ENCODE measurements around the gene ADGRV1.
"Not testable (repeated sequence)": the region's sequence is repeated elsewhere in the genome, so short reads cannot be mapped to it uniquely, and the experiment has no call there.

ADGRV1 gene

GRCh38 chr5:91049112-91049511 is 490.5 kb downstream of the ADGRV1 start:
- in situ Hi-C loops (cut with HindIII; ENCODE audit: low sequenced_read_pairs): no loop called here

DNA sequence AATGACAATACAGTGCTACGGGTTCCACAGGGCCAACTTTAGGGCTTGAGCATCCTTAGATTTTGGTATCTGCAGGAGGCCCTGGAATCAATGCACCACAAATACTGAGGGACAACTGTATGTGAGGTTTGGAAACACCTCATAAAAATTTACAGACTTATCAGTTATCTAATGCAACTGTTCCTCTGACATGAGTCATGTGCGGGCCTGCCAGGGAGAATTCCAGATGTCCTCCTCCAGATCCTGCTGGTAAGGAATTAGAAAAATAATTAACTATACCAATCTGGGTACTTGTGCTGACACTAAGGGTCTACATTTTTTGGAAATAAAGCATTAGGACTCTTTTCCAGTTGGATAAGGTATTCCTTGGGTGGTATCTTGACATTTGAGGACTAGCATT is 491.2 kb downstream of the ADGRV1 start:
- in situ Hi-C loops (cut with HindIII; ENCODE audit: low sequenced_read_pairs): no loop called here

- in situ Hi-C loops (cut with HindIII; ENCODE audit: low sequenced_read_pairs): not testable (repeated sequence)
Observed at GRCh38 chr5:91052411-91052810, 493.8 kb downstream of the ADGRV1 start.

- in situ Hi-C loops (cut with HindIII; ENCODE audit: low sequenced_read_pairs): no loop called here
Observed at GRCh38 chr5:91052977-91053740, 494.6 kb downstream of the ADGRV1 start.

DNA sequence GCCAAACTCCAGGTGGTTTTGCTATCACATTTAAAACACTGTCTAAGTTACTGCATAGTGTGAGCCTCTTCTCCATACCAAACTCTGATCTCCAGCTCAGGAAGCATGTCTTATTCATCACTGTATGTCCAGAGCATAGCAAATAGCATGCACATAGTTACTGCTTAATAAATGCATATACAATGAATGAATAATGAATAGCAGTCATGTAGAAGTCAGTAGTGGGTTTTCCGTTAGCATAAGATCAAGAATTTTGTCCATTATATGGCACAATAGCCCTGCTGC is 495.1 kb downstream of the ADGRV1 start:
- in situ Hi-C loops (cut with HindIII; ENCODE audit: low sequenced_read_pairs): no loop called here

GRCh38 chr5:91058155-91058554 is 499.6 kb downstream of the ADGRV1 start:
- in situ Hi-C loops (cut with HindIII; ENCODE audit: low sequenced_read_pairs): loop anchor here (5.0 kb wide), 2 partner anchors 39 to 41 kb away; no protein-coding TSS in a partner anchor

DNA sequence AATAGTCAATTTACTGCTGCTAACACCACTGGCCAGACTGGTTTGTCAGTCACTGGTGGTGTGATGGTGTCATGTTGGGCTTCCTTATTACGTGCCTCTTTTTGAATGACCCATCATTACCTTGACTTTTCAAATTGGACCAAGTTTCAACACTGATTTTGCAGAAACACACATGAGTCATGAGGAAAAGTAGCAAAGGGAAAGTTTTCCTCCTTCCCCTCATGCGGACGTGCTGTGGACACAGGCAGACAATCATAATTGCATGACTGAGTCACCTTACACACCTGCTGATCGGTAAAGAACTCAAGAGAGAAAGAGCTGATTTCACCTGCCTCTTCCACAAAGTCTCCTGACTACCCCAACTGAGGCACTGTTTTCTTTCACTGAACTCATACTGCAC is 500.0 kb downstream of the ADGRV1 start:
- in situ Hi-C loops (cut with HindIII; ENCODE audit: low sequenced_read_pairs): loop anchor here (5.0 kb wide), 2 partner anchors 39 to 41 kb away; no protein-coding TSS in a partner anchor

DNA sequence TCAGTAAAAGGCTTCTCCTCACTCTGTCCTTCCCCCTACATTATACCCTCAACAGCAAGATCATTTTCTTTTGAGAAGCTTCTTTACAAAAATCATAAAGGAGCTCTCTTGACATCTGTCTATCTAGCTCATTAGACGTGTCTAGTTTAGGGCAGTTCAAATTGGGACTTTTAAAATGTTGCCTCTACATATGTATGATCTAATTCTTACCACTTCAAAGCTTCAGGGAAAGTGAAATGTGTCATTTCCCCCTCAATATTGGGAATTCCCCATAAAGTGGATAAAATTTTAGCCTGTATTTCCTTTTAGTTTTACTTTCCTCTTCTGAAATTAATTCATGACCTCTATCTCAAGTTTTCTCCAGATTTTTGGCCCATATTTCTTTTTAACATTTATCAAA is 500.8 kb downstream of the ADGRV1 start:
- in situ Hi-C loops (cut with HindIII; ENCODE audit: low sequenced_read_pairs): loop anchor here (5.0 kb wide), 2 partner anchors 38 to 42 kb away; no protein-coding TSS in a partner anchor

DNA sequence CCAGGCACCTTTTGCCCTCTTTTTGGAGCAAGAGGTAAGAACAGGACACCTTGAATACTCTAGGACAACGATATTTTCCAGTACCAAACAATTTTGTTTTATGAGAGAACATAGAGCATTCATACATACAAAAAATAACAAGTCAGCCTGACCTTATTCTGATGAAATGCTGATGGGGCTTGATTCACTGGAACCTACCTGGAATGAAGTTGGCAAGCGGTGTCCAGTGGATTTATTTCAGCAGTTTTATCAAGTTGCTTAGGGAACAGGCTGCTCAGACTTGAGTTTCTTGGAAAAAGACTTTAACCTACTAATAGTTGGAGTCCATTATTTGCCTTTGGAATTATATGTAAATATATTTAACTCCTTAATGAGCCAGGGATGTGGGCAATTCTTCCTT is 502.5 kb downstream of the ADGRV1 start:
- in situ Hi-C loops (cut with HindIII; ENCODE audit: low sequenced_read_pairs): no loop called here

- in situ Hi-C loops (cut with HindIII; ENCODE audit: low sequenced_read_pairs): no loop called here
Observed at GRCh38 chr5:91061946-91062562, 503.5 kb downstream of the ADGRV1 start.

GRCh38 chr5:91063098-91063690 is 504.6 kb downstream of the ADGRV1 start:
- in situ Hi-C loops (cut with HindIII; ENCODE audit: low sequenced_read_pairs): not testable (repeated sequence)

- in situ Hi-C loops (cut with HindIII; ENCODE audit: low sequenced_read_pairs): no loop called here
Observed at GRCh38 chr5:91065496-91065895, 506.9 kb downstream of the ADGRV1 start.

DNA sequence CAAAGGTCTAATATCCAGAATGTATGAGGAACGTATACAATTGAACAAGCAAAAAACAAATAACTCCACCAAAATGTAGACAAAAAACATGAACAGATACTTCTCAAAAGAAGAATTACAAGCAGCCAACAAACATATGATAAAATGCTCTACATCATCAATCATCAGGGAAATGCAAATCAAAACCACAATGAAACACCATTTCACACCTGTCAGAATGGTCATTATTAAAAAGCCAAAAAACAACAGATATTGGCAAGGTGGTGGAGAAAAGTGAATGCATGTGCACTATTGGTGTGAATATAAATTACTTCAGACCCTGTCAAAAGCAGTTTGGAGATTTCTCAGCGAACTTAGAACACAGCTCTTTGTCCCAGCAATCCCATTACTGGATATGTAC is 510.8 kb downstream of the ADGRV1 start:
- in situ Hi-C loops (cut with HindIII; ENCODE audit: low sequenced_read_pairs): no loop called here

- in situ Hi-C loops (cut with HindIII; ENCODE audit: low sequenced_read_pairs): no loop called here
Observed at GRCh38 chr5:91070761-91071550, 512.4 kb downstream of the ADGRV1 start.

- in situ Hi-C loops (cut with HindIII; ENCODE audit: low sequenced_read_pairs): no loop called here
Observed at GRCh38 chr5:91072881-91073280, 514.3 kb downstream of the ADGRV1 start.

GRCh38 chr5:91074615-91075014 is 516.0 kb downstream of the ADGRV1 start:
- in situ Hi-C loops (cut with HindIII; ENCODE audit: low sequenced_read_pairs): loop anchor here (5.0 kb wide), 1 partner anchor 47 kb away; no protein-coding TSS in a partner anchor

- in situ Hi-C loops (cut with HindIII; ENCODE audit: low sequenced_read_pairs): loop anchor here (5.0 kb wide), 1 partner anchor 49 kb away; no protein-coding TSS in a partner anchor
Observed at GRCh38 chr5:91076138-91076537, 517.5 kb downstream of the ADGRV1 start.

DNA sequence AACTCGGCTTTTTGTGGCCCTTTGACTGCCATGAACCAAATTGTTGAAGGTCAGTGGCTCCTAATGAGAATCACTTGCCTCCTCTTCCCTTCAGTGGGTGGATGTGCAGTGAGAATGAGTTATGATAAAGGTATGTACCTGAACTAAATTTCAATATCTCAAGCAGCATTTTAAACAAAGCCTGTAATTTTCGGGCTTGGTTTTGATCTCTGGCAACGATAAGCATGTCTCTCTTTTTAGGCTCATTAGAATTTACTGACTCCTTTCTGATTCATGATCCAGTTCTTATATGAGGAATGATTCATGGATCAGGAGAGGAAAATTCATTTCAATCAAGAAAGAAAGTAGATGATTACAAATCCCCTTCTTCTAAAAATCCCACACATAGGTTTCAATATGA is 519.0 kb downstream of the ADGRV1 start:
- in situ Hi-C loops (cut with HindIII; ENCODE audit: low sequenced_read_pairs): loop anchor here (5.0 kb wide), 1 partner anchor 50 kb away; no protein-coding TSS in a partner anchor

GRCh38 chr5:91079037-91079436 is 520.4 kb downstream of the ADGRV1 start:
- in situ Hi-C loops (cut with HindIII; ENCODE audit: low sequenced_read_pairs): loop anchor here (5.0 kb wide), 1 partner anchor 52 kb away; no protein-coding TSS in a partner anchor

GRCh38 chr5:91089758-91090157 is 531.2 kb downstream of the ADGRV1 start:
- in situ Hi-C loops (cut with HindIII; ENCODE audit: low sequenced_read_pairs): no loop called here

- in situ Hi-C loops (cut with HindIII; ENCODE audit: low sequenced_read_pairs): no loop called here
Observed at GRCh38 chr5:91090995-91091394, 532.4 kb downstream of the ADGRV1 start.
